ENCODE data around the gene MTOR. TPM values are rescaled to one million over a fixed set of nuclear protein-coding genes. Genes with fewer than 3 reads are reported as not detected.

Gene MTOR
- polyA plus RNA-seq, 1 of the 3 experiments (the other 2 are of a cell fraction): 20.9 TPM

- no peak overlapping the region for H3K9ac ChIP-seq
- POLR2A ChIA-PET: no interaction called here
- no peaks in the 10 kb centered on the region for H3K79me2 ChIP-seq (ENCODE audit: insufficient read depth)
- no peak overlapping the region for H3K27ac ChIP-seq (ENCODE audit: low read depth in 2 of 2, low read length in 1 of 2)
- H2AFZ ChIP-seq (ENCODE audit: low read depth): no peak overlapping the region
- H3K4me1 ChIP-seq (ENCODE audit: control insufficient read depth in 1 of 2, insufficient read depth in 2 of 2, low read depth in 1 of 2, low read length in 1 of 2): peaks cover 17% of the 10 kb centered on the region in 2 experiments
- peaks cover 5% of the 10 kb centered on the region for H3F3A ChIP-seq (replicated peaks; ENCODE audit: insufficient read depth)
- H3K4me2 ChIP-seq: no peak overlapping the region
- no peaks in the 10 kb centered on the region for H3K9me3 ChIP-seq
- no peaks in the 10 kb centered on the region for H4K20me1 ChIP-seq (ENCODE audit: insufficient read depth)
- DNase-seq: no peak
- CTCF ChIA-PET: interaction anchor here (1.0 to 1.8 kb wide), 4 partner anchors 27 to 137 kb away, joined by 3 to 7 read pairs (median 4); no protein-coding TSS in a partner anchor
- H3K36me3 ChIP-seq (replicated peaks in 1 of 2; ENCODE audit: control insufficient read depth in 1 of 2, insufficient read depth in 2 of 2, low read length in 1 of 2): no peaks in the 10 kb centered on the region
- 90% methylated on average over 7 of the region's 7 CpGs for WGBS (ENCODE audit: low lambda C conversion rate)
- TF ChIP-seq USF1 (IDR thresholded peaks at IDR 0.05; ENCODE audit: borderline replicate concordance, low read depth): no peak
- no peak overlapping the region for H3K4me3 ChIP-seq (ENCODE audit: low read depth in 2 of 2, low read length in 1 of 2)
- H3K9me2 ChIP-seq: no peaks in the 10 kb centered on the region
- no peaks in the 10 kb centered on the region for H3K27me3 ChIP-seq (ENCODE audit: insufficient read depth)
These were observed 87.9 kb downstream of the MTOR start for GRCh38 chr1:11174261-11174942.

GRCh38 chr1:11170102-11170501 is 92.2 kb downstream of the MTOR start:
- Histone ChIP-seq H3K79me2 (ENCODE audit: insufficient read depth) (no peaks in the 10 kb centered on the region), H3F3A (replicated peaks; ENCODE audit: insufficient read depth) (no peaks in the 10 kb centered on the region), H3K36me3 (replicated peaks in 1 of 2; ENCODE audit: control insufficient read depth in 1 of 2, insufficient read depth in 2 of 2, low read length in 1 of 2) (peaks cover 2 to 5% of the 10 kb centered on the region in 2 experiments), H3K9ac (no peak overlapping the region), H3K4me1 (ENCODE audit: control insufficient read depth in 1 of 2, insufficient read depth in 2 of 2, low read depth in 1 of 2, low read length in 1 of 2) (no peaks in the 10 kb centered on the region), H4K20me1 (ENCODE audit: insufficient read depth) (no peaks in the 10 kb centered on the region), H3K27ac (ENCODE audit: low read depth in 2 of 2, low read length in 1 of 2) (no peak overlapping the region), H2AFZ (ENCODE audit: low read depth) (no peak overlapping the region), H3K4me2 (no peak overlapping the region), H3K9me3 (no peaks in the 10 kb centered on the region), H3K4me3 (ENCODE audit: low read depth in 2 of 2, low read length in 1 of 2) (no peak overlapping the region), H3K9me2 (no peaks in the 10 kb centered on the region), H3K27me3 (ENCODE audit: insufficient read depth) (no peaks in the 10 kb centered on the region)
- CTCF ChIA-PET: interaction anchor here (1.1 to 1.5 kb wide), 2 partner anchors 10 to 11 kb away, joined by 3 to 4 read pairs; no protein-coding TSS in a partner anchor
- POLR2A ChIA-PET: no interaction called here
- 94% methylated on average over 2 of the region's 2 CpGs for WGBS (ENCODE audit: low lambda C conversion rate)
- no peak for DNase-seq
- TF ChIP-seq GATA2 (CRISPR knock-in tag; IDR thresholded peaks at IDR 0.05): no peak

- H3K27ac ChIP-seq (ENCODE audit: low read depth in 2 of 2, low read length in 1 of 2): no peak overlapping the region
- H2AFZ ChIP-seq (ENCODE audit: low read depth): no peak overlapping the region
- no peaks in the 10 kb centered on the region for H3K79me2 ChIP-seq (ENCODE audit: insufficient read depth)
- no peaks in the 10 kb centered on the region for H3K9me3 ChIP-seq
- no peaks in the 10 kb centered on the region for H3F3A ChIP-seq (replicated peaks; ENCODE audit: insufficient read depth)
- H3K36me3 ChIP-seq (replicated peaks in 1 of 2; ENCODE audit: control insufficient read depth in 1 of 2, insufficient read depth in 2 of 2, low read length in 1 of 2): peaks cover 2 to 5% of the 10 kb centered on the region in 2 experiments
- CTCF ChIA-PET: interaction anchor here (1.1 to 1.5 kb wide), 3 partner anchors 9 to 20 kb away, joined by 3 to 4 read pairs (median 4); partner anchors contain the start of gene ANGPTL7
- no peaks in the 10 kb centered on the region for H3K9me2 ChIP-seq
- POLR2A ChIA-PET: no interaction called here
- 90% methylated on average over 3 of the region's 3 CpGs for WGBS (ENCODE audit: low lambda C conversion rate)
- no peaks in the 10 kb centered on the region for H4K20me1 ChIP-seq (ENCODE audit: insufficient read depth)
- no peak for DNase-seq
- H3K27me3 ChIP-seq (ENCODE audit: insufficient read depth): no peaks in the 10 kb centered on the region
- H3K4me1 ChIP-seq (ENCODE audit: control insufficient read depth in 1 of 2, insufficient read depth in 2 of 2, low read depth in 1 of 2, low read length in 1 of 2): no peaks in the 10 kb centered on the region
- no peak overlapping the region for H3K9ac ChIP-seq
- no peak overlapping the region for H3K4me2 ChIP-seq
- no peak overlapping the region for H3K4me3 ChIP-seq (ENCODE audit: low read depth in 2 of 2, low read length in 1 of 2)
- no peak for TF ChIP-seq MAX (IDR thresholded peaks at IDR 0.05; ENCODE audit: low read depth)
- TF ChIP-seq RCOR1 (IDR thresholded peaks at IDR 0.05; ENCODE audit: low read length): no peak
- TF ChIP-seq CHD2 (IDR thresholded peaks at IDR 0.05; ENCODE audit: low read length, partially characterized antibody): no peak
- TF ChIP-seq RFX5 (IDR thresholded peaks at IDR 0.05; ENCODE audit: low read length): no peak
- TF ChIP-seq PBX3 (IDR thresholded peaks at IDR 0.05): no peak
- TF ChIP-seq USF1 (IDR thresholded peaks at IDR 0.05; ENCODE audit: borderline replicate concordance, low read depth): no peak
- TF ChIP-seq USF2 (IDR thresholded peaks at IDR 0.05; ENCODE audit: borderline replicate concordance, low read depth, low read length): no peak
- no peak for TF ChIP-seq RAD21 (IDR thresholded peaks at IDR 0.05; ENCODE audit: low read length)
- no peak for TF ChIP-seq SMC3 (IDR thresholded peaks at IDR 0.05; ENCODE audit: low read depth, low read length)
- TF ChIP-seq EP300 (IDR thresholded peaks at IDR 0.05; ENCODE audit: borderline replicate concordance in 1 of 2, low read depth in 1 of 2, low read length in 1 of 2): no peak
- TF ChIP-seq FOXJ3 (CRISPR knock-in tag; IDR thresholded peaks at IDR 0.05): no peak
- no peak for TF ChIP-seq NFIC (IDR thresholded peaks at IDR 0.05; ENCODE audit: borderline replicate concordance)
- no peak for TF ChIP-seq CTCF (IDR thresholded peaks at IDR 0.05)
- no peak for TF ChIP-seq GATA2 (CRISPR knock-in tag; IDR thresholded peaks at IDR 0.05)
- no peak for TF ChIP-seq GABPA (IDR thresholded peaks at IDR 0.05; ENCODE audit: low read depth)
These were observed 93.1 kb downstream of the MTOR start for GRCh38 chr1:11169202-11169601.
